HepG2 (cell line): Measurements from ENCODE around the gene TMEM184B. TPM values are rescaled to one million over a fixed set of nuclear protein-coding genes. Genes with fewer than 3 reads are reported as not detected.
A peak's percentile ranks its signal among the peaks of the same experiment; 100 is the strongest.

ENCODE experiments used
- BHLHE40 ChIP-seq: IDR thresholded peaks from 2 replicates; pipeline ENCODE4 v1.6.1; 2011; ENCODE audit warnings: low read length, improper control_type of control experiment
- FOXA3 ChIP-seq: IDR thresholded peaks from 2 replicates; pipeline ENCODE4 v1.6.1; 2016; ENCODE audit warnings: missing genetic modification reagents, missing compliant biosample characterization
- ISL2 ChIP-seq: sonication (generic); formaldehyde crosslinking; IDR thresholded peaks from 2 replicates; pipeline ENCODE4 v1.5.0; 2020; ENCODE audit warnings: missing genetic modification reagents
- NCOA5 ChIP-seq: sonication (generic); formaldehyde crosslinking; IDR thresholded peaks from 2 replicates; pipeline ENCODE4 v1.4.0; 2020; ENCODE audit warnings: missing genetic modification reagents
- PBX2 ChIP-seq: IDR thresholded peaks from 2 replicates; pipeline ENCODE4 v1.6.1; 2016; ENCODE audit warnings: control low read depth
- PCBP1 ChIP-seq: fragments of 200-400 bp; formaldehyde crosslinking; IDR thresholded peaks from 2 replicates; pipeline ENCODE4 v1.6.1; 2017; ENCODE audit warnings: mild to moderate bottlenecking, low read depth, low read length, borderline replicate concordance
- TBX2 ChIP-seq: sonication (generic); formaldehyde crosslinking; IDR thresholded peaks from 2 replicates; pipeline ENCODE4 v1.5.0; 2020; ENCODE audit warnings: missing genetic modification reagents, mild to moderate bottlenecking, borderline replicate concordance
- TCF7L2 ChIP-seq: IDR thresholded peaks from 2 replicates; pipeline ENCODE4 v1.6.1; 2011; ENCODE audit warnings: mild to moderate bottlenecking, low read depth, low read length, moderate library complexity
- ZBED4 ChIP-seq: sonication (generic); formaldehyde crosslinking; IDR thresholded peaks from 2 replicates; pipeline ENCODE4 v1.4.0; 2020; ENCODE audit warnings: missing genetic modification reagents, borderline replicate concordance
- ZBTB25 ChIP-seq: IDR thresholded peaks from 2 replicates; pipeline ENCODE4 v1.6.1; 2018; ENCODE audit warnings: missing genetic modification reagents
- ZEB1 ChIP-seq: IDR thresholded peaks from 2 replicates; pipeline ENCODE4 v1.6.1; 2012; ENCODE audit warnings: mild to moderate bottlenecking, low read depth, inconsistent platforms; ENCODE audit not compliant: insufficient replicate concordance
- ZNF124 ChIP-seq: sonication (generic); formaldehyde crosslinking; IDR thresholded peaks from 2 replicates; pipeline ENCODE4 v1.4.0; 2020; ENCODE audit warnings: missing genetic modification reagents
- ZNF256 ChIP-seq: sonication (generic); formaldehyde crosslinking; conservative IDR thresholded peaks from 2 replicates; pipeline ENCODE4 v1.4.0; 2020; ENCODE audit warnings: missing genetic modification reagents
- ZNF577 ChIP-seq: sonication (generic); formaldehyde crosslinking; IDR thresholded peaks from 2 replicates; pipeline ENCODE4 v1.4.0; 2020; ENCODE audit warnings: mild to moderate bottlenecking, low read depth, missing genetic modification reagents, borderline replicate concordance
- polyA plus RNA-seq, 8 experiments: library from polyadenylated mRNA; depleted of rRNA in 3 of 8; stranded (reverse) in 7 of 8; unstranded in 1 of 8; fragments of >200 nt; fragmentation: Illumina TruSeq in 4 of 8; extraction: Trizol in 4 of 8; gene quantifications; 2 replicates each; pipeline versions ENCODE4 v1.2.1 to v1.2.3, GENCODE V29; 2011 to 2016; ENCODE audit warnings: low read depth in 4 of 8, missing spikeins in 1 of 8, mixed read lengths in 1 of 8; ENCODE audit not compliant: insufficient read depth in 1 of 8
- total RNA-seq, 5 experiments: library from RNA; depleted of rRNA; stranded (reverse); fragments of >200 nt; fragmentation: Illumina TruSeq; extraction: Trizol; gene quantifications; 2 replicates each; pipeline ENCODE4 v1.2.3, GENCODE V29; 2016; ENCODE audit warnings: low read depth in 1 of 5
- TF ChIP-seq, protein P1 (sequence below): sonication (generic); formaldehyde crosslinking; IDR thresholded peaks from 2 replicates; pipeline ENCODE4 v1.4.0; 2020; ENCODE audit warnings: missing genetic modification reagents
- TF ChIP-seq, protein P2 (sequence below): sonication (generic); formaldehyde crosslinking; IDR thresholded peaks from 2 replicates; pipeline ENCODE4 v1.8.0; 2022; ENCODE audit warnings: missing genetic modification reagents, mild to moderate bottlenecking, moderate library complexity, borderline replicate concordance

TMEM184B gene
- total and polyA plus RNA-seq, 2 of the 13 experiments (the other 11 are each of a cell fraction or from before 2014, with no cell fraction given) = 15.9 to 16.0 TPM

- TF ChIP-seq ZBED4 (CRISPR knock-in tag) (no peak), NCOA5 (CRISPR knock-in tag) (no peak), PBX2 (CRISPR knock-in tag) (no peak), ZNF577 (CRISPR knock-in tag) (no peak), ZEB1 (no peak), ISL2 (CRISPR knock-in tag) (no peak), ZBTB25 (CRISPR knock-in tag) (no peak), ZNF124 (CRISPR knock-in tag) (no peak), TCF7L2 (no peak), PCBP1 (no peak), FOXA3 (CRISPR knock-in tag) (peak; percentile 33; the same call in 1 of the 2 replicates), TBX2 (CRISPR knock-in tag) (peak; percentile 80), ZNF256 (no peak), BHLHE40 (0 out of 2 replicates have a peak, but pooled peaks have one; percentile 39)
- TF ChIP-seq, protein P1, sequence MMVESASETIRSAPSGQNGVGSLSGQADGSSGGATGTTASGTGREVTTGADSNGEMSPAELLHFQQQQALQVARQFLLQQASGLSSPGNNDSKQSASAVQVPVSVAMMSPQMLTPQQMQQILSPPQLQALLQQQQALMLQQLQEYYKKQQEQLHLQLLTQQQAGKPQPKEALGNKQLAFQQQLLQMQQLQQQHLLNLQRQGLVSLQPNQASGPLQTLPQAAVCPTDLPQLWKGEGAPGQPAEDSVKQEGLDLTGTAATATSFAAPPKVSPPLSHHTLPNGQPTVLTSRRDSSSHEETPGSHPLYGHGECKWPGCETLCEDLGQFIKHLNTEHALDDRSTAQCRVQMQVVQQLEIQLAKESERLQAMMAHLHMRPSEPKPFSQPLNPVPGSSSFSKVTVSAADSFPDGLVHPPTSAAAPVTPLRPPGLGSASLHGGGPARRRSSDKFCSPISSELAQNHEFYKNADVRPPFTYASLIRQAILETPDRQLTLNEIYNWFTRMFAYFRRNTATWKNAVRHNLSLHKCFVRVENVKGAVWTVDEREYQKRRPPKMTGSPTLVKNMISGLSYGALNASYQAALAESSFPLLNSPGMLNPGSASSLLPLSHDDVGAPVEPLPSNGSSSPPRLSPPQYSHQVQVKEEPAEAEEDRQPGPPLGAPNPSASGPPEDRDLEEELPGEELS = peak; percentile 44; the same call in 1 of the 2 replicates
- TF ChIP-seq, protein P2, sequence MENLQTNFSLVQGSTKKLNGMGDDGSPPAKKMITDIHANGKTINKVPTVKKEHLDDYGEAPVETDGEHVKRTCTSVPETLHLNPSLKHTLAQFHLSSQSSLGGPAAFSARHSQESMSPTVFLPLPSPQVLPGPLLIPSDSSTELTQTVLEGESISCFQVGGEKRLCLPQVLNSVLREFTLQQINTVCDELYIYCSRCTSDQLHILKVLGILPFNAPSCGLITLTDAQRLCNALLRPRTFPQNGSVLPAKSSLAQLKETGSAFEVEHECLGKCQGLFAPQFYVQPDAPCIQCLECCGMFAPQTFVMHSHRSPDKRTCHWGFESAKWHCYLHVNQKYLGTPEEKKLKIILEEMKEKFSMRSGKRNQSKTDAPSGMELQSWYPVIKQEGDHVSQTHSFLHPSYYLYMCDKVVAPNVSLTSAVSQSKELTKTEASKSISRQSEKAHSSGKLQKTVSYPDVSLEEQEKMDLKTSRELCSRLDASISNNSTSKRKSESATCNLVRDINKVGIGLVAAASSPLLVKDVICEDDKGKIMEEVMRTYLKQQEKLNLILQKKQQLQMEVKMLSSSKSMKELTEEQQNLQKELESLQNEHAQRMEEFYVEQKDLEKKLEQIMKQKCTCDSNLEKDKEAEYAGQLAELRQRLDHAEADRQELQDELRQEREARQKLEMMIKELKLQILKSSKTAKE (CRISPR knock-in tag) = peak; percentile 69
Observed at GRCh38 chr22:38172832-38173640, 99.8 kb downstream of the TMEM184B start (continued).
